Stimulated activated naive B cell treated with anti-CD40 and anti-IgM and Interleukin-4, amounts not matched to agents 10 μg/mL and 1 μg/mL and 100 μg/mL, for 72 hours (primary cell): ENCODE results near the gene MTCH2.

Experiments used
- ATAC-seq, 2 donors: fragments of 150-1000 bp; cut with Tn5 transposase; replicated peaks; 2 replicates each; pipeline ENCODE4 v1.10.0; 2021; ENCODE audit warnings: moderate library complexity in 1 of 2
- DNase-seq: peaks from one replicate; pipeline ENCODE4 v3.0.0; 2021
- H3K27ac Mint-ChIP-seq: one replicate; pipeline ENCODE4 v1.8.0; 2022; ENCODE audit warnings: mild to moderate bottlenecking, mixed read lengths
- H3K27me3 Mint-ChIP-seq, 2 donors: one replicate each; pipeline ENCODE4 v1.8.0; 2022; ENCODE audit warnings: mixed read lengths in 2 of 2
- H3K36me3 Mint-ChIP-seq, 2 donors: one replicate each; pipeline ENCODE4 v1.8.0; 2022; ENCODE audit warnings: mixed read lengths in 2 of 2, mild to moderate bottlenecking in 1 of 2
- H3K4me1 Mint-ChIP-seq, 2 donors: one replicate each; pipeline ENCODE4 v1.8.0; 2022; ENCODE audit warnings: mixed read lengths in 2 of 2, mild to moderate bottlenecking in 1 of 2
- H3K4me3 Mint-ChIP-seq, 2 donors: one replicate each; pipeline ENCODE4 v1.8.0; 2022; ENCODE audit warnings: mild to moderate bottlenecking in 2 of 2, mixed read lengths in 2 of 2, moderate library complexity in 1 of 2
- H3K9me3 Mint-ChIP-seq, 2 donors: one replicate each; pipeline ENCODE4 v1.8.0; 2022; ENCODE audit warnings: mixed read lengths in 2 of 2, mild to moderate bottlenecking in 1 of 2

The MTCH2 gene

DNA sequence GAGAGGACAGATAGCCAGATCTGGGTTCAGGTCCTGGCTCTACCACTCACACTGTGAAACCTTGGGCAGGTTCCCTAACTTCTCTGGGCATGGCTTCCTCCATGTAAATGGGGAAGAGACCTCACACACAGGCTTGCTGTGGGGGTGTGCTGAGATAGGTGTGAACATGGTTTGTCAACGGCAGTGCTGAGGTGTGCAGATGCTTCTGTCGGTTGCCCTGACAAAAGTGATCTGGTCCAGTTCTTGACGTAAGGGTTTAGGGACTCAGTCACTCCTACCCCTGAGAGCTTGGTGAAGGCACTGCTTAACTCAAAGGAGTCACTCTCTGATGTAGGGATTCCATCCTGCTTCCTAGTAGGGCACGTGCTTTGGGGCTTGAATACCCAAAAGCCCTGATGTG, 50.1 kb downstream of the MTCH2 start:
- no peak for DNase-seq
- Mint-ChIP-seq H3K36me3 (peaks cover 0 to 3% of the 10 kb centered on the region in 2 donors), H3K27ac (no peak overlapping the region), H3K27me3 (peaks cover 36 to 50% of the 10 kb centered on the region in 2 donors), H3K4me3 (no peak overlapping the region), H3K4me1 (peaks cover 12 to 30% of the 10 kb centered on the region in 2 donors), H3K9me3 (no peaks in the 10 kb centered on the region)
- peak; percentile 35 to 39 for ATAC-seq

DNA sequence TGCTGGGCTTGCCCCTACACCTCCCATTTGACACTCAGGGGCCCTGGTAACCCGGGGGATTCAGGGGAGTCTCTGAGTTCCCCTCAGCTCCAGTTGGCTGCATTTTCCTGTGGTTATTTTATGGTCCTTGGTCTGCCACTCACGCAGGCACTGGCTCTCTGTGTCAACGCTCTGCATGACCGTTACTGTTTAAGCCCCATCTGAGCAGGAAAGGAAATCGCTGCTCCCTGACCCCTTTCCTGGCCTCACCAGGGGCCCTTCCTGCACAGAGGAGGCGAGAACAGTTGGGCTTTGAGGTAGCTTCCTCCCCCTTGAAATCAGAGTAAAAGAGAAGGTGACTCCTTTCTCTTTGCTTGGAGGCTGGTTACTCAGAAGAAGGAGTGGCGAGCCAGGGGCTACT, 50.6 kb downstream of the MTCH2 start:
- Mint-ChIP-seq H3K4me1 (peaks cover 12 to 30% of the 10 kb centered on the region in 2 donors), H3K9me3 (no peaks in the 10 kb centered on the region), H3K27ac (peak overlapping the region; percentile 9), H3K4me3 (no peak overlapping the region), H3K27me3 (peaks cover 36 to 50% of the 10 kb centered on the region in 2 donors), H3K36me3 (peaks cover 0 to 3% of the 10 kb centered on the region in 2 donors)
- ATAC-seq (peak; percentile 43 to 52), DNase-seq (no peak)

- Mint-ChIP-seq H3K9me3 (no peaks in the 10 kb centered on the region), H3K27ac (no peak overlapping the region), H3K27me3 (peaks cover 28 to 41% of the 10 kb centered on the region in 2 donors), H3K4me1 (peaks cover 12 to 30% of the 10 kb centered on the region in 2 donors), H3K4me3 (no peak overlapping the region), H3K36me3 (peaks cover 7 to 12% of the 10 kb centered on the region in 2 donors)
- DNase-seq (no peak), ATAC-seq (no peak)
Observed at GRCh38 chr11:47589977-47590861, 52.1 kb downstream of the MTCH2 start.

- no peak for ATAC-seq
- Mint-ChIP-seq H3K36me3 (peaks cover 13 to 18% of the 10 kb centered on the region in 2 donors), H3K4me1 (peaks cover 12 to 30% of the 10 kb centered on the region in 2 donors), H3K27ac (no peak overlapping the region), H3K4me3 (no peak overlapping the region), H3K9me3 (no peaks in the 10 kb centered on the region), H3K27me3 (peaks cover 25 to 34% of the 10 kb centered on the region in 2 donors)
- DNase-seq: no peak
Observed at GRCh38 chr11:47589584-47589976, 52.8 kb downstream of the MTCH2 start.

DNA sequence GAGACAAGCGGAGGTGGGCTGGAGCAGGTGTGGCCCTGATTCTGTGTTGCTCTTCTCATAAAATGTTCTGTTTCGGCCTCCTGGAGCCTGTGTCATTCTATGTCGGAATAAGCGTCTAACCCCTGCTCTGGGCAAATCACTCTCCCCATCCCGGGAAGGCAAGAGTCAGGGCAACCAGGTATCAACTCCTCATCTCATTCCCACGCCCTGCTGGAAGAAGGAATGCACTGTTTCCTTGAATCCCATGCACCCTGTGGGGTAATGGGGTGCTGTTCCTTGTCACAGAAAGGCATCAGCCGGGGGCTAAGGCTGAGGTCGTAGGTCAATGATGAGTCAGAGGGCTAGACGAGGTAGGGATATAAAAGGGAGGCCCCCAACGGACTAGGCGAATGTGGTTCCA, 53.2 kb downstream of the MTCH2 start:
- no peak for DNase-seq
- Mint-ChIP-seq H3K27ac (no peak overlapping the region), H3K27me3 (peaks cover 21 to 30% of the 10 kb centered on the region in 2 donors), H3K4me3 (no peak overlapping the region), H3K36me3 (peaks cover 18 to 23% of the 10 kb centered on the region in 2 donors), H3K4me1 (peaks cover 12 to 30% of the 10 kb centered on the region in 2 donors), H3K9me3 (no peaks in the 10 kb centered on the region)
- ATAC-seq: no peak

GRCh38 chr11:47587723-47588326, 54.5 kb downstream of the MTCH2 start:
- Mint-ChIP-seq H3K4me1 (peaks cover 12 to 19% of the 10 kb centered on the region in 2 donors), H3K9me3 (no peaks in the 10 kb centered on the region), H3K4me3 (no peak overlapping the region), H3K27me3 (peaks cover 10 to 17% of the 10 kb centered on the region in 2 donors), H3K36me3 (peaks cover 25 to 27% of the 10 kb centered on the region in 2 donors), H3K27ac (no peak overlapping the region)
- peak; percentile 13 to 45 for ATAC-seq
- DNase-seq: no peak

- Mint-ChIP-seq H3K4me1 (peaks cover 9 to 18% of the 10 kb centered on the region in 2 donors), H3K9me3 (no peaks in the 10 kb centered on the region), H3K4me3 (no peak overlapping the region), H3K36me3 (peaks cover 27 to 31% of the 10 kb centered on the region in 2 donors), H3K27ac (no peak overlapping the region), H3K27me3 (peaks cover 5 to 12% of the 10 kb centered on the region in 2 donors)
- ATAC-seq: peak in 1 of 2 donors; percentile 5
- DNase-seq: no peak
Observed at GRCh38 chr11:47587039-47587716, 55.2 kb downstream of the MTCH2 start.

- H3K27me3 Mint-ChIP-seq: peaks cover 0 to 3% of the 10 kb centered on the region in 2 donors
- H3K4me3 Mint-ChIP-seq: no peak within 1 kb of the TSS
- H3K36me3 Mint-ChIP-seq: peaks cover 32 to 37% of the 10 kb centered on the region in 2 donors
- no peak for DNase-seq
- peaks cover 6 to 9% of the 10 kb centered on the region in 2 donors for H3K4me1 Mint-ChIP-seq
- no peak for ATAC-seq
- H3K9me3 Mint-ChIP-seq: no peaks in the 10 kb centered on the region
- peak within 1 kb of the TSS; percentile 75 for H3K27ac Mint-ChIP-seq
Observed at GRCh38 chr11:47586098-47586855, 56.1 kb downstream of the MTCH2 start, which contains the start of gene FAM180B. Gene FAM180B, plus strand, starts transcription at chr11:47586678. Its CDS starts 91 bp downstream, at chr11:47586769.

DNA sequence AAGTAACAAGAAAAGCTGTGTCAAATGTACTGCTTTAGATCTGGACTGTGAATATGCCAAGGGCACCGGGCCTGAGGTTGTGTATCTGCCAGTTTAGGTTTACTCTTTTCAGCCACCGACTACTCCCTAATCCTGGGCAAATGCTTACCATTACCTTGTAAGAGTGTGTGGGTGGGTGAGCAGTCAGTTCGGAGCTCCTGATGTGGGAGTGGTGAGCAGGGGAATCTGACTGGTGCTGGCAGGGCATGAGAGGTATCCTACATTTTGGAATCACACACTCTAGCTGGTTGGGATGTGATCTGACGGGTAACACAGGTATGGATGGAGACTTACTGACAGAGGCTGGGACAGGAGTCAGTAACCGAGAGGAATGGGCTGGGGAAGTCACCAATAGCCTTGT, 58.5 kb downstream of the MTCH2 start:
- Mint-ChIP-seq H3K36me3 (peaks cover 33 to 38% of the 10 kb centered on the region in 2 donors), H3K4me1 (peaks cover 12 to 18% of the 10 kb centered on the region in 2 donors), H3K27ac (no peak overlapping the region), H3K9me3 (no peaks in the 10 kb centered on the region), H3K4me3 (no peak overlapping the region), H3K27me3 (no peaks in the 10 kb centered on the region)
- no peak for ATAC-seq
- no peak for DNase-seq

DNA sequence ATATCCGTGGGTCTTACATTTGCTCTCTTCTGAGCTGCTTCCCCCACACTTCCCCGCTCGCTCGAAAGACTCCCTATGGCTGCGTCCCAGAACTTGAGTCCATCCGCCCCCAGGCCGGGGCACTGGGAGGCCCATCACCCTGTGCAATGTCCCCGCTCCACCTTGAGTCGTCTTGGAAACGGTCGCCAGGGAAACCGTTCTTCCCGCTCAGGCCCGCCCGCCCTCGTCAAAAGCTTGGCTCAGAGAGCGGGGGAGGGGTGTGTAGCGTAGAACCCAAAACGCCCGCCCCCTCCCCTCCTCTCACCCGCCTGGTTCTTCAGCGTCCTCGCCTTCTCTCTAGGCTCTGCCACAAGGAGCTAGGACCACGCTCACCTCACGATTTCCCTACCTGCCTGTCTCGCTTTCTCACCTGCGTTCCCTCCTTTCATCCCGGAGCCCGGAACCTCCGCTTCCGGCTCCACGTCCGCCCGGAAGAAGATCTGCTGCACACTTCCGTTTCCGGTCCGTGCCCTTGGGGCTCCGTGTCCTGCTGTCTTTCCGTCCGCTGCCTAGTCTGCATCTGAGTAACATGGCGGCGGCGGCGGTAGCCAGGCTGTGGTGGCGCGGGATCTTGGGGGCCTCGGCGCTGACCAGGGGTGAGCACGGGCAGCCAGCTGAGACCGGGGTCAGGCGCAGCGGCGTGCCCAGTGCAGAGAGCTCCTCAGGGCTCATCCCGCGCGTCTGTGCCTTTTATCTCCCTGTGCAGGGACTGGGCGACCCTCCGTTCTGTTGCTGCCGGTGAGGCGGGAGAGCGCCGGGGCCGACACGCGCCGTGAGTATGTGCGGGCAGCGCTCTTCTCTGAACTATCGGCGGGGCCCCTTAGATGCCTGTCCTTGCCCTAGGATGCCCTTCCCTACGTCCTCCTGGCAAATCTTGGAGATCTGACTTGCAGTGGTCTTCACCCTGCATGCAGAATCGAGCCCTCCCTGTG, 63.5 kb downstream of the MTCH2 start, which contains the start of the genes KBTBD4 and NDUFS3:
KBTBD4 (minus strand) TSS at position 447 of the 971 bp plus-strand sequence; CDS start at position 428, 19 bp downstream.
NDUFS3 (plus strand) TSS at position 551 of the 971 bp plus-strand sequence; CDS start at position 569, 18 bp downstream.
- Mint-ChIP-seq H3K27ac (peak within 1 kb of the TSS; percentile 98), H3K4me3 (peak within 1 kb of the TSS; percentile 91 to 98), H3K27me3 (no peaks in the 10 kb centered on the region), H3K9me3 (no peaks in the 10 kb centered on the region), H3K4me1 (peaks cover 20 to 32% of the 10 kb centered on the region in 2 donors), H3K36me3 (peaks cover 27 to 44% of the 10 kb centered on the region in 2 donors)
- DNase-seq (peak; percentile 80), ATAC-seq (peak; percentile 94 to 97)

DNA sequence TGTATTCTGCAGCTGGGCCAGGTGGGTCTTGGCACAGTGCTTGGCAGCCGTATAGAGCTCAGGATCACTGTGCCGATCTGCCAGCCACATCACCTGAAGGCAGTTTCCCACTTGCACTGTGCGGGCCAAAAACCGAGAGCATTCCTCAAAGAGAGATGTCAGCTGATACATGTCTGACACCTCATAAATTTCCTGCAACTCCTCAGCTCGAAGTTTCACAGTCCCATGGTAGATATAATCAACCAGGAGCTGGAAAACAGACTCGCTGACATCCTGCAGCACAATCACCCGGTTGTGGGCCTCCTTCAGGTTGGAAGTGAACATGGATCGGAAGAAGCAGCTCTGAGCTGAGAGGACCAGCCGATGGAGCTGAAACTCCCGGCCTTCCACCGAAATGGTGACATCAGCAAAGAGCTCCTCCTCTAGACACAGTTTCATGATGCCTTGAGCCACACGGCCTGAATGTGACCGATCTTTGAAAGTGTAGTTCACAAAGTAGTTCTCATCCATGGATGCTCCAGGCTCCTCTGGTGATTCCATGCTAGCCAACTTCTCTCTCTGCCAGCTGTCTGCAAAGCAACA, 64.8 kb downstream of the MTCH2 start:
- H3K27ac Mint-ChIP-seq: peak overlapping the region; percentile 20
- no peaks in the 10 kb centered on the region for H3K27me3 Mint-ChIP-seq
- ATAC-seq: no peak
- H3K36me3 Mint-ChIP-seq: peaks cover 26 to 44% of the 10 kb centered on the region in 2 donors
- peaks cover 19 to 32% of the 10 kb centered on the region in 2 donors for H3K4me1 Mint-ChIP-seq
- peak overlapping the region; percentile 91 to 98 for H3K4me3 Mint-ChIP-seq
- no peak for DNase-seq
- no peaks in the 10 kb centered on the region for H3K9me3 Mint-ChIP-seq

DNA sequence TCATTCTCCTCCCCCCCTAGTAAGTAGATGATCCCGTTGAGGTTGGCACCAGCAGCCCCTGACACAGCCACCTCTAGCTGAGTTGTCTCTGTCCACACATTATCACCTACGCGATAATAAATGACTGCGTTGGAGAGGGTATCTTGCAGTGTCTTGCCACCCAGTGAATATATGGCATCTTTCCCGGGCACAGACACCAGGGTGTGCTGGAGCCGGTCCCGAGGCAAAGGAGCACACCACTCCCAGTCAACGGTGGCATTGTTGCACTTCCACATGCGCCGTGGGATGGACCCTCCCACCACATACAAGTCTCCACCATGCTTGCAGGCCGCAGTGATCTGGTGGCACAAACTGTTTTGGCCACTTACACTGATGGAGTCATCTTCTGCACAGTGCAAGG, 69.0 kb downstream of the MTCH2 start:
- H3K9me3 Mint-ChIP-seq: no peaks in the 10 kb centered on the region
- no peaks in the 10 kb centered on the region for H3K27me3 Mint-ChIP-seq
- no peak overlapping the region for H3K27ac Mint-ChIP-seq
- peaks cover 13 to 28% of the 10 kb centered on the region in 2 donors for H3K4me1 Mint-ChIP-seq
- H3K36me3 Mint-ChIP-seq: peaks cover 22 to 43% of the 10 kb centered on the region in 2 donors
- ATAC-seq (no peak), DNase-seq (no peak)
- no peak overlapping the region for H3K4me3 Mint-ChIP-seq
